GM13976 (cell line): ENCODE measurements around the gene CA5A.
A peak's percentile ranks its signal among the peaks of the same experiment; 100 is the strongest.
"Not testable (repeated sequence)": the region's sequence is repeated elsewhere in the genome, so short reads cannot be mapped to it uniquely, and the experiment has no call there.

ENCODE experiments used
- DNase-seq: peaks from one replicate; pipeline ENCODE4 v3.0.0; 2012; ENCODE audit warnings: low spot score
- CTCF ChIP-seq: IDR thresholded peaks from 2 replicates; pipeline ENCODE4 v1.5.1; 2012; ENCODE audit warnings: borderline replicate concordance, mild to moderate bottlenecking; ENCODE audit not compliant: insufficient read depth; ENCODE audit errors: extremely low read depth, missing control alignments, control extremely low read depth
- in situ Hi-C: fragments of 300-500 bp; cut with MboI; formaldehyde crosslinking; loops from one replicate; pipeline ENCODE4 v1.12.0; 2022; ENCODE audit warnings: low sequenced_read_pairs, mixed read lengths, inconsistent platforms; ENCODE audit not compliant: unreplicated experiment

CA5A gene

GRCh38 chr16:87936375-87937230 is at the start of gene CA5A:
Gene CA5A, minus strand, starts transcription at chr16:87936529. Its CDS starts 79 bp downstream, at chr16:87936450.
- no peak for TF ChIP-seq CTCF
- no peak for DNase-seq
- in situ Hi-C loops = no loop called here

- in situ Hi-C loops, DNase-seq: not testable (repeated sequence)
Measured at GRCh38 chr16:87985493-87985892, 49.2 kb upstream of the CA5A start.

DNA sequence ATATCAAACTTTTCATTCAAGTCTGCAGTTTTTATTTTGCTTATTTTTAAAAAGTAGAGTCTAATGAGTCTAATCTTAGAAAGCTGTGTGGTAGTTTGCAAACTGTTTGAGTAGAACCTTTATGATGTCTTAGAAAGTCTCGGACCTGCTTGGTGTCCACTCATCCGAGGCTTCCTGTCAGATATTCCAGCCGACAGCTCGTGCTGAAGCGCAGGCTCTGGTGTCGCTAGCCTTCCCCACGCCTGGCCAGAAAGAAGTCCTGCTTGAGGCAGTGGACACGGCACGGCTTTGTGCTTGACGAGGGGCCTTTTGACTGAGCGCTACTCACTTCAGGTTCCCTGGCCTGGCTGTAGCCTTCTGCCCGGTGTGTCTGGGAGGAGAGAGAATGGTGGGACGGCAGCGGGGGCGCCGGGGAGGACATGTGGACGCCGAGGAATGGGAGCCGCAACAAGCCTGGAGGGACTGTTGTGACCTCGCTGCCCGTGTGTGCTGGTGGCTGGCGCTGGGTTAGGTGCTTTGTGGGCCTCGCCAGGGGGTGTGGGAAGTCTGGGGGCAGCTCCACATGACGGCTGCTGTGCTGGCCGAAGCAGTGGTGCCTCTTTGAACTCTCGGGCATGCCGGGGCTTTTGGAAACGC is 48.4 kb upstream of the CA5A start:
- no peak for DNase-seq
- TF ChIP-seq CTCF = no peak
- in situ Hi-C loops = no loop called here

- DNase-seq, in situ Hi-C loops: not testable (repeated sequence)
Measured at GRCh38 chr16:87984180-87984579, 47.9 kb upstream of the CA5A start.

DNA sequence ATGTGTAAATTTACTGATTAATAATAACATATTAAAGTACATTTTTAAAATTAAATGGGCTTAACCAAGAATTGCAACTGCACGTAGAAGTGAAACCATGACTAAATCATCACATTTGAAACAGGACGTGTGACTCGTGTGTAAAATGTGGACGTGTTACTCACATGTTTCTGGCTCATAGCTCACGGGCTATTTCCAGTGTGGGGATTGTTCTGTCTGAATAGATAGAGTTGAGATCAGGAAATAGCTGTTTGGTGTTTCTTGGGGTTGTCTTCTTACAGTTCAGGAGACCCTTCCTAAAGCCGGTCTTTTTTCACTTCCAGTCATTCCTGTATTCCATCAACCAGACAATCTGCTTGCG is 47.4 kb upstream of the CA5A start:
- DNase-seq, in situ Hi-C loops: not testable (repeated sequence)

- peak; percentile 1 for TF ChIP-seq CTCF
- DNase-seq, in situ Hi-C loops: not testable (repeated sequence)
Measured at GRCh38 chr16:87983072-87983736, 46.9 kb upstream of the CA5A start.

DNA sequence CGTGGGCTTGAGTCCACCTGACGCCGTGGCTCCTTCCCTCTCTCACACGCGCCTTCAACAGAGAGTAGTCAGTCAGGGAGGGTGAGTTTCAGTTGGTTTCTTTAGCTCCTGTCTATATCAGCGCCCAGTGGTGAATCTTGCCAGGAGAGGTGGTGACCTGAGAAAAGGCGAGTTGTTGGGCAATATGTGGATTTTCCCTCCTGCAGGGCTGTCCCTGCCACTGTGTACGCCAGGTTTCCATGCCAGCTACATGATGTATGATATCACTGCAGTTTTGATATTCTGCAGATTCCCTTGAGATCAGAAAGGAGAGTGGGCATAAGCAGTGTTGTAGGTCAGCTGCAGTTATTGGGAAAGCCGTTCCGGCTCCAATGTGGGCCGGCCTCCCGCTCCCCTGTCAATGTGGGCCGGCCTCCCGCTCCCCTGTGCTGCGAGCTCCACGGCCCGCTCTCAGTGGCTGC is 46.3 kb upstream of the CA5A start:
- no peak for DNase-seq
- TF ChIP-seq CTCF = no peak
- in situ Hi-C loops = no loop called here

GRCh38 chr16:87981376-87981775 is 45.0 kb upstream of the CA5A start:
- DNase-seq, in situ Hi-C loops: not testable (repeated sequence)

DNA sequence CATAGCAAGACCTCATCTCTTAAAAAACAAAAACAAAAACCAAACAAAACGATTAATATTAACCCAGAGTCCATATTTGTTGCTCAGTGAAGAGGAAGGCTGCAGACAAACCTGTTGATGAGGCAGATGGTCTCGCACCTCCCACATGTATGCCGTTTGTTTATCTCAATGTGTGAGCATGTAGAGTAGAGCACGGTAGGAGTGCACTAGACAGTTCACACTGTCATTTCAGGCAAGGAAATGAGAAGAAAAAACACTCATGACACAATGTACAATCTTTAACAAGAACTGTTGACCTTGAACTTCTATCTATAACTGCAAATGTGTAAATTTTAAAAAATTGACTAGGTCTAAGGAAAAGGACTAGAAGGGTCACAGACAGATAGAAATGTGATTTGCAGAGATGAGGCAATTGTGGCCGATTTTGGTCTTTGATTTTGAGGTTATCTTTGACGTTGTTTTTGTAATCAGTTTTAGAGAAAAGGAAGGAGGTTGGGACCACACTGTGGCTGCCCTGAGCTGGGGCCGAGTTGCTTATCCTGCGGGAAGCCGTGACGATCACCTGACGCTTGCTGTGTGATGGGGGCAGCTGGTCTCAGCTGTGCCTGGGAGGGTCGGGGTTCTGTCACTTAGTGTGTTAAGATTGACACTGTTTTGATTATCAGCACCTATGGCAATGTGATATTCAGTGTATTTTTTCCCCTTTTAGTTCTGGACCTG is 43.7 kb upstream of the CA5A start:
- in situ Hi-C loops, DNase-seq: not testable (repeated sequence)
